Raji (cell line): ENCODE data around the gene IL13.

Source experiments
- POLR2A ChIP-seq: IDR thresholded peaks from 2 replicates; pipeline ENCODE4 v1.6.1; 2011; ENCODE audit warnings: low read depth, low read length, control low read depth; ENCODE audit not compliant: insufficient read depth

Gene IL13

GRCh38 chr5:132674671-132675506, 16.9 kb downstream of the IL13 start:
- TF ChIP-seq POLR2A, result no peak

GRCh38 chr5:132675936-132676689, 18.1 kb downstream of the IL13 start:
- no peak for TF ChIP-seq POLR2A

- TF ChIP-seq POLR2A, result no peak
These were observed 19.2 kb downstream of the IL13 start for GRCh38 chr5:132677191-132677590.

GRCh38 chr5:132677682-132678400, 19.9 kb downstream of the IL13 start:
- no peak for TF ChIP-seq POLR2A

- TF ChIP-seq POLR2A, result no peak
These were observed 20.8 kb downstream of the IL13 start for GRCh38 chr5:132678735-132679134.

GRCh38 chr5:132679166-132679565, 21.2 kb downstream of the IL13 start:
- no peak for TF ChIP-seq POLR2A

- TF ChIP-seq POLR2A, result no peak
These were observed 21.9 kb downstream of the IL13 start for GRCh38 chr5:132679717-132680380.

- no peak for TF ChIP-seq POLR2A
These were observed 23.0 kb downstream of the IL13 start for GRCh38 chr5:132680780-132681475.

GRCh38 chr5:132681476-132681831, 23.5 kb downstream of the IL13 start:
- no peak for TF ChIP-seq POLR2A

- peak; percentile 54 for TF ChIP-seq POLR2A
These were observed 24.0 kb downstream of the IL13 start for GRCh38 chr5:132681983-132682382.

GRCh38 chr5:132684491-132684890, 26.5 kb downstream of the IL13 start:
- TF ChIP-seq POLR2A, result no peak

- no peak for TF ChIP-seq POLR2A
These were observed 27.1 kb downstream of the IL13 start for GRCh38 chr5:132684922-132685720.

GRCh38 chr5:132686193-132686592, 28.2 kb downstream of the IL13 start:
- TF ChIP-seq POLR2A, result no peak

GRCh38 chr5:132687995-132688394, 30.0 kb downstream of the IL13 start:
- peak; percentile 58 for TF ChIP-seq POLR2A
